ENCODE data around the gene CLC.
"Not testable (repeated sequence)": the region's sequence is repeated elsewhere in the genome, so short reads cannot be mapped to it uniquely, and the experiment has no call there.

The CLC gene

GRCh38 chr19:39737891-39738290, at the start of gene CLC:
Gene CLC, minus strand, starts transcription at chr19:39738029. Its CDS starts 77 bp downstream, at chr19:39737952.
- no peak for DNase-seq (ENCODE audit: low read depth in 2 of 2)

- no peak for DNase-seq (ENCODE audit: low read depth in 2 of 2)
Measured at GRCh38 chr19:39780894-39781293, 43.1 kb upstream of the CLC start.

- DNase-seq (ENCODE audit: low read depth in 2 of 2): no peak
Measured at GRCh38 chr19:39778763-39779162, 40.9 kb upstream of the CLC start, which contains the start of gene LEUTX. Gene LEUTX, plus strand, starts transcription at chr19:39778854. Its CDS starts 67 bp downstream, at chr19:39778921.

- no peak for DNase-seq (ENCODE audit: low read depth in 2 of 2)
Measured at GRCh38 chr19:39768786-39769185, 31.0 kb upstream of the CLC start.

- DNase-seq (ENCODE audit: low read depth in 2 of 2): no peak
Measured at GRCh38 chr19:39768334-39768733, 30.5 kb upstream of the CLC start.

- peak in 1 of 2 donors; percentile 18 for DNase-seq (ENCODE audit: low read depth in 2 of 2)
Measured at GRCh38 chr19:39765091-39766076, 27.6 kb upstream of the CLC start.

GRCh38 chr19:39761851-39762250, 24.0 kb upstream of the CLC start:
- DNase-seq (ENCODE audit: low read depth in 2 of 2): not testable (repeated sequence)

- no peak for DNase-seq (ENCODE audit: low read depth in 2 of 2)
Measured at GRCh38 chr19:39759457-39760184, 21.8 kb upstream of the CLC start.

- no peak for DNase-seq (ENCODE audit: low read depth in 2 of 2)
Measured at GRCh38 chr19:39754971-39755370, 17.1 kb upstream of the CLC start.

- DNase-seq (ENCODE audit: low read depth in 2 of 2): no peak
Measured at GRCh38 chr19:39754544-39754943, 16.7 kb upstream of the CLC start.

- DNase-seq (ENCODE audit: low read depth in 2 of 2): no peak
Measured at GRCh38 chr19:39752795-39753194, 15.0 kb upstream of the CLC start.

- no peak for DNase-seq (ENCODE audit: low read depth in 2 of 2)
Measured at GRCh38 chr19:39752390-39752789, 14.6 kb upstream of the CLC start.

- no peak for DNase-seq (ENCODE audit: low read depth in 2 of 2)
Measured at GRCh38 chr19:39749981-39750380, 12.2 kb upstream of the CLC start.

GRCh38 chr19:39746836-39747529, 9.2 kb upstream of the CLC start:
- DNase-seq (ENCODE audit: low read depth in 2 of 2): no peak

- DNase-seq (ENCODE audit: low read depth in 2 of 2): no peak
Measured at GRCh38 chr19:39745643-39746042, 7.8 kb upstream of the CLC start.

GRCh38 chr19:39740395-39740794, 2.6 kb upstream of the CLC start:
- no peak for DNase-seq (ENCODE audit: low read depth in 2 of 2)

GRCh38 chr19:39738814-39739213, 985 bp upstream of the CLC start:
- no peak for DNase-seq (ENCODE audit: low read depth in 2 of 2)

GRCh38 chr19:39737351-39737750, 478 bp downstream of the CLC start:
- no peak for DNase-seq (ENCODE audit: low read depth in 2 of 2)

GRCh38 chr19:39736088-39736487, 1.7 kb downstream of the CLC start:
- no peak for DNase-seq (ENCODE audit: low read depth in 2 of 2)

- DNase-seq (ENCODE audit: low read depth in 2 of 2): no peak
Measured at GRCh38 chr19:39735688-39736087, 2.1 kb downstream of the CLC start.

GRCh38 chr19:39733841-39734240, 4.0 kb downstream of the CLC start:
- DNase-seq (ENCODE audit: low read depth in 2 of 2): no peak

GRCh38 chr19:39731685-39732084, 6.1 kb downstream of the CLC start:
- no peak for DNase-seq (ENCODE audit: low read depth in 2 of 2)
